Measurements from ENCODE around the gene POU3F3.

The POU3F3 gene

GRCh38 chr2:104889960-104890684 lies 36.2 kb downstream of the POU3F3 start:
- no peak for TF ChIP-seq CTCF (IDR thresholded peaks at IDR 0.05; ENCODE audit: insufficient read depth, low read depth, low read length, missing control alignments)
- H3K4me3 ChIP-seq (ENCODE audit: low read depth, low read length), result no peak overlapping the region
- DNase-seq (ENCODE audit: low read depth), result no peak

GRCh38 chr2:104890685-104891069 lies 36.8 kb downstream of the POU3F3 start:
- no peak for TF ChIP-seq CTCF (IDR thresholded peaks at IDR 0.05; ENCODE audit: insufficient read depth, low read depth, low read length, missing control alignments)
- DNase-seq (ENCODE audit: low read depth), result no peak

GRCh38 chr2:104891145-104891544 lies 37.2 kb downstream of the POU3F3 start:
- no peak for TF ChIP-seq CTCF (IDR thresholded peaks at IDR 0.05; ENCODE audit: insufficient read depth, low read depth, low read length, missing control alignments)
- no peak for DNase-seq (ENCODE audit: low read depth)
- no peak overlapping the region for H3K4me3 ChIP-seq (ENCODE audit: low read depth, low read length)

More at GRCh38 chr2:104890685-104891069, 36.8 kb downstream of the POU3F3 start:
- H3K4me3 ChIP-seq (ENCODE audit: low read depth, low read length), result no peak overlapping the region

DNA sequence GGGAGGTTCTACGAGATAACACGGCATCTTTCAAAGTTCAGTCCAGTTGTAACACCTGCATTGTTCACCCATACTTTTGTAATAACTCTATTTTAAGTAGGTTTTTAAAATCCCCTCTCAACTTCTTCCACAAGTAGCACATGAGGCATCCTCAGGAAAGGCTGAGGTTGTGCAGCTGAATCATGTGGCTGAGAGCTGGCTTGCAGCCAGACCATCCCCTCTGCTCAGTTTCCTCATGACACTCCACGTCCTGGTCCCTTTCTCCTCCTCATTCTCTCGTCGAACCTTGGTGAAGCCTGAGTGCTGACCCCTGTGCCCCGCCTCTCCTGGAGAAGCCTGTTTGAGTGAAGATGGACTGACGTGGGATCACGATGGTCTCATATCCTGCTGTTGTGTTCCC lies 42.5 kb downstream of the POU3F3 start:
- no peak overlapping the region for H3K4me3 ChIP-seq (ENCODE audit: low read depth, low read length)
- no peak for DNase-seq (ENCODE audit: low read depth)
- TF ChIP-seq CTCF (IDR thresholded peaks at IDR 0.05; ENCODE audit: insufficient read depth, low read depth, low read length, missing control alignments), result no peak

DNA sequence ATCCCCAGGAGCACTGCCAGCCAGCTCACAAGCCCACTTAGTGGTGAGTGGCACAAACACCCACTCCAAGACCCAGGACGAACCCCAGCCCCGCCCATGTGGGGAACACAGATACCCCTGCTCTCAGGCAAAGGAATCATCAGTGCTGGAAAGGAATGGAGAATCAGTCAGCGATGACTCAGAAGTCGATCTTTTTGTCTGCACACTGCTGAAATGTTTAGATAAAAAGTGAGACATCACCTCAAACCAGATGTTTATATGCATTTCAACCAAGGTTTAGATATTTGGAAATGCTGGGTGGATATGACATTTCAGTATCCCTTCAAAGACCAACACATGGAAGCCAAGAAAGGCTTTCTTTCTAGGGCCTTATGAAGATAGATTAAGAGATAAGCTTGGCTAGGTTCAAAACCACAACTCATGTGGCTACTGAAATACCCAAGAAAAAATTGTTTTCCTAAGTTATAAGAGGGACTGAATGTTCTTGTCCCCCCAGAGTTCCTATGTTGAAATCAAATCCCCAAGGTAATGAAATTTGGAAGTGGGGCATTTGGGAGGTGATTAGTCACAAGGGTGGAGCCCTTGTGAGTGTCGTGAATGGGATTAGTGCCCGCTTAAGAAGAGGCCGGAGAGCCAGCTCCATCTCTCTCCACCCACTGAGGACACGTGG lies 43.7 kb downstream of the POU3F3 start:
- H3K4me3 ChIP-seq (ENCODE audit: low read depth, low read length), result no peak overlapping the region
- DNase-seq (ENCODE audit: low read depth), result no peak
- TF ChIP-seq CTCF (IDR thresholded peaks at IDR 0.05; ENCODE audit: insufficient read depth, low read depth, low read length, missing control alignments), result no peak

GRCh38 chr2:104900608-104901007 lies 46.7 kb downstream of the POU3F3 start:
- TF ChIP-seq CTCF (IDR thresholded peaks at IDR 0.05; ENCODE audit: insufficient read depth, low read depth, low read length, missing control alignments), result no peak
- H3K4me3 ChIP-seq (ENCODE audit: low read depth, low read length), result no peak overlapping the region
- DNase-seq (ENCODE audit: low read depth), result no peak
